ENCODE data around the gene PARP15. TPM values are rescaled to one million over a fixed set of nuclear protein-coding genes. Genes with fewer than 3 reads are reported as not detected.
"Not testable (repeated sequence)": the region's sequence is repeated elsewhere in the genome, so short reads cannot be mapped to it uniquely, and the experiment has no call there.

Gene PARP15
- total and polyA plus RNA-seq, 5 donors from 2014 or later, result 5.2 to 87.0 (median 8.2) TPM

- Mint-ChIP-seq H3K27me3 (no peaks in the 10 kb centered on the region), H3K9me3 (no peaks in the 10 kb centered on the region), H3K4me1 (peaks cover 17 to 59% (median 42%) of the 10 kb centered on the region in 4 donors), H3K36me3 (peaks cover 33% of the 10 kb centered on the region), H3K27ac (peak overlapping the region in 2 of 3 donors; percentile 70 to 73), H3K4me3 (peak overlapping the region; percentile 5 to 76 (median 36))
- ATAC-seq (ENCODE audit: low read depth in 2 of 2) (peak; percentile 29 to 32), DNase-seq (peak; percentile 28 to 85 (median 67))
- H3K4me3 ChIP-seq (ENCODE audit: low read depth, low read length), result no peak overlapping the region
- no peak overlapping the region for H3K27ac ChIP-seq (ENCODE audit: insufficient read depth, low read length, poor library complexity, severe bottlenecking)
- H3K9me3 ChIP-seq (ENCODE audit: control insufficient read depth in 2 of 2, low read length in 2 of 2), result no peaks in the 10 kb centered on the region
- no peaks in the 10 kb centered on the region for H3K27me3 ChIP-seq (ENCODE audit: control insufficient read depth, insufficient read depth, low read length)
- H3K36me3 ChIP-seq (ENCODE audit: control insufficient read depth, insufficient read depth, low read length), result peaks cover 40% of the 10 kb centered on the region
- peaks cover 40% of the 10 kb centered on the region for H3K4me1 ChIP-seq (ENCODE audit: control insufficient read depth, insufficient read depth, low read length, poor library complexity, severe bottlenecking)
These were observed 16.8 kb upstream of the PARP15 start for GRCh38 chr3:122560680-122561079.

GRCh38 chr3:122562923-122563716 lies 14.3 kb upstream of the PARP15 start:
- peaks cover 27 to 70% (median 59%) of the 10 kb centered on the region in 4 donors for H3K4me1 Mint-ChIP-seq

GRCh38 chr3:122563717-122564025 lies 13.8 kb upstream of the PARP15 start:
- Histone ChIP-seq H3K36me3 (ENCODE audit: control insufficient read depth, insufficient read depth, low read length) (peaks cover 36% of the 10 kb centered on the region), H3K9me3 (ENCODE audit: control insufficient read depth in 2 of 2, low read length in 2 of 2) (no peaks in the 10 kb centered on the region), H3K27me3 (ENCODE audit: control insufficient read depth, insufficient read depth, low read length) (no peaks in the 10 kb centered on the region), H3K4me3 (ENCODE audit: low read depth, low read length) (peak overlapping the region; percentile 97), H3K4me1 (ENCODE audit: control insufficient read depth, insufficient read depth, low read length, poor library complexity, severe bottlenecking) (peaks cover 51% of the 10 kb centered on the region), H3K27ac (ENCODE audit: insufficient read depth, low read length, poor library complexity, severe bottlenecking) (peak overlapping the region; percentile 81)
- Mint-ChIP-seq H3K4me1 (peaks cover 32 to 76% (median 64%) of the 10 kb centered on the region in 4 donors), H3K4me3 (peak overlapping the region; percentile 89 to 99 (median 98)), H3K36me3 (peaks cover 29% of the 10 kb centered on the region), H3K27me3 (no peaks in the 10 kb centered on the region), H3K9me3 (no peaks in the 10 kb centered on the region), H3K27ac (peak overlapping the region; percentile 91 to 99 (median 95))
- DNase-seq (peak in 1 of 3 donors; percentile 41), ATAC-seq (ENCODE audit: low read depth in 2 of 2) (no peak)

More at GRCh38 chr3:122562923-122563716, 14.3 kb upstream of the PARP15 start:
- ATAC-seq (ENCODE audit: low read depth in 2 of 2), result no peak
- Mint-ChIP-seq H3K36me3 (peaks cover 27% of the 10 kb centered on the region), H3K27ac (peak overlapping the region; percentile 91 to 99 (median 95)), H3K4me3 (peak overlapping the region; percentile 89 to 99 (median 98)), H3K27me3 (no peaks in the 10 kb centered on the region), H3K9me3 (no peaks in the 10 kb centered on the region)
- peaks cover 51% of the 10 kb centered on the region for H3K4me1 ChIP-seq (ENCODE audit: control insufficient read depth, insufficient read depth, low read length, poor library complexity, severe bottlenecking)
- H3K27me3 ChIP-seq (ENCODE audit: control insufficient read depth, insufficient read depth, low read length), result no peaks in the 10 kb centered on the region
- H3K9me3 ChIP-seq (ENCODE audit: control insufficient read depth in 2 of 2, low read length in 2 of 2), result no peaks in the 10 kb centered on the region
- peaks cover 36% of the 10 kb centered on the region for H3K36me3 ChIP-seq (ENCODE audit: control insufficient read depth, insufficient read depth, low read length)
- H3K27ac ChIP-seq (ENCODE audit: insufficient read depth, low read length, poor library complexity, severe bottlenecking), result peak overlapping the region; percentile 81
- DNase-seq, result peak in 1 of 3 donors; percentile 16
- peak overlapping the region; percentile 97 for H3K4me3 ChIP-seq (ENCODE audit: low read depth, low read length)

GRCh38 chr3:122564155-122564912 lies 13.1 kb upstream of the PARP15 start, which contains the start of the genes DTX3L and PARP9:
Gene DTX3L (plus strand): TSS chr3:122564338. CDS start chr3:122564427, 89 bp downstream.
Gene PARP9 (minus strand): TSS chr3:122564300. CDS start chr3:122559620, 4,680 bp downstream.
- Mint-ChIP-seq H3K36me3 (peaks cover 30% of the 10 kb centered on the region), H3K27ac (peak within 1 kb of the TSS; percentile 91 to 99 (median 95)), H3K4me3 (peak within 1 kb of the TSS; percentile 89 to 99 (median 98)), H3K4me1 (peaks cover 38 to 82% (median 70%) of the 10 kb centered on the region in 4 donors), H3K9me3 (no peaks in the 10 kb centered on the region), H3K27me3 (no peaks in the 10 kb centered on the region)
- Histone ChIP-seq H3K9me3 (ENCODE audit: control insufficient read depth in 2 of 2, low read length in 2 of 2) (no peaks in the 10 kb centered on the region), H3K4me1 (ENCODE audit: control insufficient read depth, insufficient read depth, low read length, poor library complexity, severe bottlenecking) (peaks cover 51% of the 10 kb centered on the region), H3K36me3 (ENCODE audit: control insufficient read depth, insufficient read depth, low read length) (peaks cover 36% of the 10 kb centered on the region), H3K4me3 (ENCODE audit: low read depth, low read length) (peak within 1 kb of the TSS; percentile 97), H3K27me3 (ENCODE audit: control insufficient read depth, insufficient read depth, low read length) (no peaks in the 10 kb centered on the region), H3K27ac (ENCODE audit: insufficient read depth, low read length, poor library complexity, severe bottlenecking) (peak within 1 kb of the TSS; percentile 81)
- peak; percentile 71 to 89 (median 77) for DNase-seq
- peak; percentile 87 to 92 for ATAC-seq (ENCODE audit: low read depth in 2 of 2)

- peak overlapping the region in 3 of 4 donors; percentile 18 to 97 (median 61) for H3K4me3 Mint-ChIP-seq
- H3K9me3 ChIP-seq (ENCODE audit: control insufficient read depth in 2 of 2, low read length in 2 of 2); H3K4me3 ChIP-seq (ENCODE audit: low read depth, low read length); H3K27me3 Mint-ChIP-seq; H3K27me3 ChIP-seq (ENCODE audit: control insufficient read depth, insufficient read depth, low read length); H3K9me3 Mint-ChIP-seq; DNase-seq; ATAC-seq (ENCODE audit: low read depth in 2 of 2): not testable (repeated sequence)
- H3K4me1 Mint-ChIP-seq, result peaks cover 39 to 76% (median 59%) of the 10 kb centered on the region in 4 donors
- peak overlapping the region; percentile 42 for H3K27ac ChIP-seq (ENCODE audit: insufficient read depth, low read length, poor library complexity, severe bottlenecking)
- peaks cover 37% of the 10 kb centered on the region for H3K4me1 ChIP-seq (ENCODE audit: control insufficient read depth, insufficient read depth, low read length, poor library complexity, severe bottlenecking)
- peaks cover 45% of the 10 kb centered on the region for H3K36me3 Mint-ChIP-seq
- H3K36me3 ChIP-seq (ENCODE audit: control insufficient read depth, insufficient read depth, low read length), result peaks cover 58% of the 10 kb centered on the region
- peak overlapping the region; percentile 55 to 95 (median 84) for H3K27ac Mint-ChIP-seq
These were observed 9.3 kb upstream of the PARP15 start for GRCh38 chr3:122568131-122568530.

GRCh38 chr3:122568755-122569154 lies 8.7 kb upstream of the PARP15 start:
- ATAC-seq (ENCODE audit: low read depth in 2 of 2) (no peak), DNase-seq (no peak)
- Histone ChIP-seq H3K36me3 (ENCODE audit: control insufficient read depth, insufficient read depth, low read length) (peaks cover 58% of the 10 kb centered on the region), H3K27me3 (ENCODE audit: control insufficient read depth, insufficient read depth, low read length) (no peaks in the 10 kb centered on the region), H3K4me3 (ENCODE audit: low read depth, low read length) (no peak overlapping the region), H3K4me1 (ENCODE audit: control insufficient read depth, insufficient read depth, low read length, poor library complexity, severe bottlenecking) (peaks cover 32% of the 10 kb centered on the region), H3K27ac (ENCODE audit: insufficient read depth, low read length, poor library complexity, severe bottlenecking) (peak overlapping the region; percentile 42), H3K9me3 (ENCODE audit: control insufficient read depth in 2 of 2, low read length in 2 of 2) (no peaks in the 10 kb centered on the region)
- Mint-ChIP-seq H3K9me3 (no peaks in the 10 kb centered on the region), H3K36me3 (peaks cover 42% of the 10 kb centered on the region), H3K27ac (peak overlapping the region; percentile 55 to 95 (median 84)), H3K27me3 (no peaks in the 10 kb centered on the region), H3K4me3 (peak overlapping the region in 3 of 4 donors; percentile 15 to 41 (median 18)), H3K4me1 (peaks cover 37 to 77% (median 57%) of the 10 kb centered on the region in 4 donors)

- peaks cover 42% of the 10 kb centered on the region for H3K36me3 ChIP-seq (ENCODE audit: control insufficient read depth, insufficient read depth, low read length)
- Mint-ChIP-seq H3K9me3 (no peaks in the 10 kb centered on the region), H3K36me3 (peaks cover 33% of the 10 kb centered on the region), H3K27ac (peak overlapping the region; percentile 76 to 90 (median 88)), H3K27me3 (no peaks in the 10 kb centered on the region), H3K4me3 (peak overlapping the region in 2 of 4 donors; percentile 15 to 74), H3K4me1 (peaks cover 30 to 67% (median 50%) of the 10 kb centered on the region in 4 donors)
- peak in 1 of 3 donors; percentile 73 for DNase-seq
- H3K27me3 ChIP-seq (ENCODE audit: control insufficient read depth, insufficient read depth, low read length), result no peaks in the 10 kb centered on the region
- H3K4me1 ChIP-seq (ENCODE audit: control insufficient read depth, insufficient read depth, low read length, poor library complexity, severe bottlenecking), result peaks cover 25% of the 10 kb centered on the region
- ATAC-seq (ENCODE audit: low read depth in 2 of 2), result peak; percentile 55 to 66
- peak overlapping the region; percentile 21 for H3K4me3 ChIP-seq (ENCODE audit: low read depth, low read length)
- H3K27ac ChIP-seq (ENCODE audit: insufficient read depth, low read length, poor library complexity, severe bottlenecking), result no peak overlapping the region
- no peaks in the 10 kb centered on the region for H3K9me3 ChIP-seq (ENCODE audit: control insufficient read depth in 2 of 2, low read length in 2 of 2)
These were observed 4.5 kb upstream of the PARP15 start for GRCh38 chr3:122572940-122573412.
